ENCODE results near the gene RGS10.
"Not testable (repeated sequence)": the region's sequence is repeated elsewhere in the genome, so short reads cannot be mapped to it uniquely, and the experiment has no call there.

The RGS10 gene

DNA sequence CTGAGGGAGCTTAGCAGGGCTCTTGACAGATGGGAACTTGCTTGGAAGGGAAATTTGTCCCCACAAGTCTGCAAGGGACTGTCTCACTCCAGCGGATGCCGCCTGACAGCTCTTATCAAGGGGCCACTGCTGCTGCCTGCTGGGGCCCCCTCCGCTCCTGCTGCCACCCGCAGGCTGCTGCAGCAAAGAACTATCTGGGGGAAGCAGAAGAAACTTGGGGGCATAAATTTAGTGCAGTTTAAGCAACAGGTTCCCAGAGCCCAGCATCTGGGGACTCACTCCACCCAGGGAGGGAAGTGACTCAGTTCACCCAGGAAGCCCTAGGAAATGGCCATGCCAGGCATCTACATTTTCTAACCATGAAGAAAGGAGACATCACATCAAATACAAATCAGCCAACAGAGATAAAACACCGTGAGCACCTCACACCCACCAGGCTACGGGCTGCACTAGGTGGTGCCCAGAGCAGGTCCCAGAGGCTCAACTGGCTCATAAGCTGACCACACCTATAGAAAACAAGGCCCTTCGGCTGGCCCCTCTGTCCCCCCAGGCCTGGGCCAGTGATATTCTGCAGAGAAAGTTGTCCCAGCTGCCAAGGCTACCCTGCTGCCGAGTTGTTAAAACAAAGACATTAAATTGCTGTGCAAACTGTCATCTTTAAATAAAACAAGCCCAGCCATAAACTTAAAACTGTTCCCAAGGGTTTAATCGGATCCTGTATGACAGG, 3.7 kb downstream of the RGS10 start:
- no peak for DNase-seq

DNA sequence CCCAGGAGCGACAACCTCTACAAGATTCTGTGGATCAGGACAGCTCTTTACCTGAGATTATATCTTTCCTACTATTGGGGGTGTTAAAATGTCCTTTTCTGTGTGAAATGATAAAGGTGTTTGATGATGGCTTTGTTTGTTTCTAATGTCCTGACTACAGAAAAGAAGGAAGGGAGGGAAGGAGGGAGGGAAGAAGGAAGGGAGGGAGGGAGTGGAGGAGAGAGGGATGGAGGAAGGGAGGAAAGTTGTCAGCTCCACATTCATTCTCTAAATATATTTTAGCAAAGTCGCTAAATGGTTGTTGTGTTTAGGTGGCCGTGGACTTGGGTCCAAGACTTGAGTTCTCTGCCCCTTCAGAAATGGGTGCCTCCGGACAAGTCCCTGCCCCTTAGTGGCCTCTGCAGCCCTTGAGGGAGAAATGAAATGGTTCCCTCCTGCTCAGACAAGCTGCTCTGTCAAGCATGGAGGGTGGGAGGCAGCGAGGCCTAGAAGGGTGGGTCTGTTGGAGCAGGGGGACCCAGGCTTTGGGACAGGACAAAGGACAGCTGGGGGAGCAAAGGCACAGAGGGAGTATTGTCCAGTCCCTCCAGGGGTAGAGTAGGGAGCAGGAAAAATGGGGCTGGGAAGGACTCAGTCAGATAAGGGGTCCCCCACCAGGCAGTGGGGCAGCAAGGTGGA, 4.4 kb downstream of the RGS10 start:
- no peak for DNase-seq

DNA sequence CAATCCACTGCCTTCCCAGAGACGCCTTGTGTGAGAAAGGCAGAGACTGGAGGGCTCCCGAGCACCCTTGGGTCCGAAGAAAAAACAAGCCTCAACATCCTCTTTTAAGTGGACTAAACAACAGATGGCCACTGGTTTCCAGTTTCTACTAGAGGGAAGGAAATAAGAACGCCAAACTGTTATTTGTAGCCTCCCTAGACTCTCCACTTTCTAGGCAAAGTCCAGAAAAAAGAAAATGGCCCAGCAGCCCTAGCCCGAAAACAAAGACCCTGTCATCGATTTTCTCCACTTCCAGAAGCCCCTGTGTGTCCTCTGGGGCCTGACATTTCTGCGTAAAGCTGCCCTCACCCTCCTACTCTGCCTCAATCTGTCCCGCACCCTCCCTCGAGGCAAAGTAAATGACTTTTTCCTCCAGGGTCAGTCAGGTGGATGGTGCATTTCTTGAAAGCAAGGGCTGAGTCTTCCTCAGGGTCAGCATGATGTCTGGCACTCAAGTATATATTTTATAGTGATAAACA, 6.0 kb downstream of the RGS10 start:
- no peak for DNase-seq

DNA sequence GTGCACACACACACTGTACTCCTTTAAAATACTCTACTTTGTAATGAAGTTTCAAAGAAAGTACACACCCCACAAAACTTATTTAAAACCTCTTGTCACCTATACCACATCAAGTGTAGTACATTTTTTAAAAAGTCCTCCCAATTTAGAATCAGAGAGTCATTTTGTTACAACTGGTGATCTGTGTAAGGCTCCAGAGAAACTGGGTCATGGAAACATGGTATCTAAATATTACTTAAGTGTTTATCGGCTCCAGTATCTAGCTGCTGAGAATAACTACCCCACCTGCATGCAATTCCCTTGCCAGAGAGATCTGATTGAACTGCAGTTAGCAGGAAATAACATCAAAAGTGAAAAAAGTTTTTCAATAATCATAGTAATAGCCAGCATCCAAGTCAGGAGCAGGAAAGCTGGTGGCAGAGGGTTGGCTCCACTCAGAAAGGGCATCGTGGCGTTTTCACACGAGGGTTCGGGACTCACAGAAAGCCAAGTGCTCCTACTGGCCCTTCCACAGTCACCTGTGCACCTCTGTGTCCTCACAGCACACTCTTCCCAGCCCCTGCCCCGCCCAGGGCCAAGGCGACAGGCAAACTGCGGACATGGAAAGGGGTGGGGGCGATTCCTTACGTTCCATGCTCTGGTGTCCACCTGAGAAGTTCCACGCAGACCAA, 6.5 kb downstream of the RGS10 start:
- no peak for DNase-seq

DNA sequence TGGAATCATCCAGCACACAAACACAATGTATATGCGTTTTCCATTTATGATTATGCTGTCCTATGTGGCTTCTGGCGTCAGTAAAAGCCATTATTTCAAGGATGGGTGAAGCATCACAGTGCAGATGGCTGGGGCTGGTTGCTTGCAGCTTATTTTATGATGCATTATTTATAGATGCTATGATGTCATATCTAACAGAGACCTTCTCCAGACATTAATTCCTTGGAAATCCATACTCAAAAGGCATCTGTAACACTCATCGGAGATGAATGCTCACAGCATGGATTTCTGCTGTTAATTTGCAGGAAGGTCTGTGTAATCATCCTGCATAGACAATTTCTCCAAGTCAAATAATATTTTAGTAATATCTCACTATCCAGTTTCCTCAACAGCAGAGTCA, 7.2 kb downstream of the RGS10 start:
- no peak for DNase-seq

DNA sequence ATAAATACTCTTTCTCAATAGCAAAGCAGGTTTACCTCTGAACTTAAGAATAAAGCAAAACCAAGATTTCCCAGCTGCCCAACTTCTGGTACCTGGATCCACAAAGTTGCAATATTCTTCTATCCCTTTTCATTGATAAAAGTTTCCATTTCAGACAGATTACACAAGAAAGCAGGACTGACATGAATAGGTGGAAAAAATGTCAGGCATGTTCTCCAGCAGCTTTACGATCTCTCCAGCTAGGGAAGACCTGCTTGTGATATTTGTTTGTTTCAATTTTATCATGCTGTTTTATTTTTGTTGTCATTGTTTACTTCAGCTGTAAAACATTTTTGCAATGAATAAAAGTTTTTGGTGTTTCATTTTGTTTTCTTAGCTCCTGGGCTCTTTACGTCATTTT, 9.0 kb downstream of the RGS10 start:
- no peak for DNase-seq

DNA sequence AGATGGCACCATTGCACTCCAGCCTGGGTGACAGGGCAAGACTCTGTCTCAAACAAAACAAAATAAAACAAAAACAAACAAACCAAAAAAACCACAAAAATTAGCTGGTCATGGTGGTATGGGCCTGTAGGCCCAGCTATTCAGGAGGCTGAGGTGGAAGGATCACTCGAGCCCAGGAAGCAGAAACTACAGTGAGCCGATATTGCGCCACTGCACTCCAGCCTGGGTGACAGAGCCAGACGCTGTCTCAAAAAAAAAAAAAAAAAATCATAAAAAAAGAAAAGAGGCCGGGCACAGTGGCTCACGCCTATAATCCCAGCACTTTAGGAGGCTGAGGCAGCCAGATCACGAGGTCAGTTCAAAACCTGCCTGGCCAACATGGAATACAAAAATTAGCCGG, 9.7 kb downstream of the RGS10 start:
- not testable (repeated sequence) for DNase-seq

DNA sequence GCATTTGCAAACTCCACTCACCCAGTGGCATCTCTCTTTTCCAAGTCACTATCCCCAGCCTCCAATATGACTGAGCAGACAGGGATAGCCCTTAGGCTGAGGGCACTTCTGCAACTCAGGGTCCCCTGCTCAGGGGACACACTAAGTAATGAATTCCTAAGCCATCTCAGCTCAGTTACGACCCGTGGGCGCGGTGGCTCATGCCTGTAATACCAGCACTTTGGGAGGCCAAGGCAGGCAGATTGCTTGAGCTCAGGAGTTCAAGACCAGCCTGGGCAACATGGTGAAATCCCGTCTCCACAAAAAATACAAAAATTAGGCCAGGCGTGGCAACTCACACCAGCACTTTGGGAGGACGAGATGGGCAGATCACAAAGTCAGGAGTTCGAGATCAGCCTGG, 10.3 kb downstream of the RGS10 start:
- DNase-seq = not testable (repeated sequence)

DNA sequence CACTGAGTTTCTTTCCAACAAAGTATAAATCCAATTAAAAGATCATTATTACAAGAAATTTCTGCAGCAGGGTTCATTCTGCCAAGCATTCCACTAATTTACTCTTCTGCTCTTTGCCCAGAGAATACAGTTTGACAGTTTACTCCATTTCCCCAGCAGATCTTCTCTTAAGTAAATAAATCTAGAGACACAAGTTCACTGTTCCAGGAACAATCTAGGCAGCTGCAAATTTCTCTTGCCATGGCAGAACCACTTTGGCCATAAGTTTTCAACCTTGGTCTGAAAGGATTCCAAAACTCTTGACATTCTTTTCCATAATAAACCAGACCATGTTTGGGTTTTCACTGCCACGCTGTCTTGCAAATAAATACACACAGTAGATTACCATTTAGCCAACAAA, 11.5 kb downstream of the RGS10 start:
- DNase-seq = no peak

DNA sequence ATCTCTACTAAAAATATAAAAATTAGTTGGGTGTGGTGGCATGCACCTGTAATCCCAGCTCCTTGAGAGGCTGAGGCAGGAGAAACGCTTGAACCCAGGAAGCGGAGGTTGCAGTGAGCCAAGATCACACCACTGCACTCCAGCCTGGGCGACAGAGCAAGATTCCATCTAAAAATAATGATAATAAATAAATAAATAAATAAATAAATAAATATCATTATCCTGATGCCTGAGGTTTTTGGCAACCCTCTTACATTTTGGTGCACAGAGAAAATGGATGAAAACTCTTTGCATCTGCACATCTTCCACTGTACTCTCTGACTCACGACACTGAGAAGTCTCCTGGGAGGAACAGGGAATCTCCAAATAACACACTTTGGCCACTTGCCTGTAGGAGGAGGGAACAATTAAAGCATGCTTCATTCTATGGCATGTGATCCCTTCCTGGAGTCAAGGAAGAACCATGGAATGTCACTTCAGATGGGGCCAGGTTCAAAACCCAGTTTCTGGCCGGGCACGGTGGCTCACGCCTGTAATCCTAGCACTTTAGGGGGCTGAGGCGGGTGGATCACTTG, 13.8 kb downstream of the RGS10 start:
- not testable (repeated sequence) for DNase-seq

DNA sequence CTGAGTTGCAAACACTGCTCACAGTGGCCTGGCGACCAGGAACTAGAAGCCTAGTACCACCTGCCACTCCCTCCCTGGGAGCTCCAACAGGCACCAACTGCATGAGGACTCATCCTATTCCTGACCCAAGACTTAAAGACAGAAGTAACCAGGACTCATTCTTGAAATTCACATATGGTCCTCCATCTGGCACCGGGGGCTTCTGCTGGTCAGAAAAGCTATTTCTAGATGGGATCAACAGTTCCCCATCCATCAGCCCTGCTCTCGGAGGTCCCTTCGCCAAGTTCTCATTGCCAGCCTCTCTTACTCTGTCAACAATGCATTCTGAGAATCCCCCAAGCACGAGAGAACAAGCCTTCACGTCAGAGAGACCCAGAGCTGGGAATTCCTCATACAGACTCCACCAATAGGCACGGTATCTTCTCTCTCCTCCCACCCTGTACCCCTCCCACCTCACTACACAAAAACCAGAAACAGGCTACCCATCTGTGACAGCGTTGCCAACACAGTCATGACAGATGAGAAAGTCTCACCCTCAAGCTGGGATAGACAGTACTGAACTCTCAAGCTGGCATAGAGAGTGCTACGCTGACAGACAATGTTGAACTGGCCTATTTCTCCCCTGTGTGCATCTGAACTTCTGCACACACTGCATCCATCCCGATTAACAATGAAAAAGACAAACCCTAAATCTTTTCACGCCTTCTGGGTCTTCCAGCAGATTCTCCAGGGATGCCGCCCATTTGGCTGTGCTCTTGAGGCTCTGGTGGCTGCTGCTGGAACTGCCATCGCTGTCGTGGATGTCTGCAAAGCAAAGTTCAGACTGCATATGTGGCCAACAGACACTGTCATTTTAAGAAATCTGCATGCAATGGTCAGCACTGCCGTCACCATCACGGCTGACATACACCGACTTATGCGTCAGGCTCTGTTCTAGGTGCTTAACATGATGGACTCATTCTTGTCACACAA, 15.6 kb downstream of the RGS10 start:
- DNase-seq = no peak

DNA sequence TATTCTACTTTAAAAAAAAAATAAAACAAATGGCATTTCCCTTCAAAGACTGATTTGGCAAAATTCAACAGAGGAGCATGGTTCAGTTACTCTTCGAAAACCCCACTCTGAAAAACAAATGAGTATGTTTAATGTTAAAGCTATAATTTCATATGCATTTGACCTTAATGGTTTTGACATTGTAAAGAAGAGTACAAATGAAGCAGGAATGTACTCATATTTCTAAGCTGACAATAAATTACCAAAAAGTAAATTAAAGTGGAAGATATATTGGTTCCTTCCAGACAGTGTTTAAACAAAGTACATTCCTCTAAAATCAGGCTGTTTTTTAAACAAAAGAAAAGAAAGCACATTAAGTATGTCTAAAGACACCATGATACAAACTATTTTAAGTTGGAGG, 16.4 kb downstream of the RGS10 start:
- no peak for DNase-seq

DNA sequence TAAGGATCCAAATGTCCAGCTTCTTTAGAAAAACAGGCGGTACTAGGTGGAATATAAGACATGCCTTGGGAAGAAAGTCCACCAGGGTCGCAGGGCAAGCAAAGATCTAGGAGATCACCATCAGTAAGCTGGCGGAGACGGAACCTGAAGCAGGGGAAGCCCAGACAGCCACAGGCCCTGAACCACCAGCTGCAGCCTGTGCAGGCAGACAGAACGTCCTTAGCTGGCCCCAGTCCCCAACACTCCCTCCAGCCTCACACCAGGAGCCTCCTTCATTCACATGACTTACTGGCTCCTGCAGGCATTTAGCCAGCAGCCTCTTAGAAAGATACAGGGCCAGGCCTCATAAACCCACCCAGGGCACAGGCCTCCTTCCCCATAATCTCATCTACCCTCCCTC, 17.4 kb downstream of the RGS10 start:
- DNase-seq = no peak

DNA sequence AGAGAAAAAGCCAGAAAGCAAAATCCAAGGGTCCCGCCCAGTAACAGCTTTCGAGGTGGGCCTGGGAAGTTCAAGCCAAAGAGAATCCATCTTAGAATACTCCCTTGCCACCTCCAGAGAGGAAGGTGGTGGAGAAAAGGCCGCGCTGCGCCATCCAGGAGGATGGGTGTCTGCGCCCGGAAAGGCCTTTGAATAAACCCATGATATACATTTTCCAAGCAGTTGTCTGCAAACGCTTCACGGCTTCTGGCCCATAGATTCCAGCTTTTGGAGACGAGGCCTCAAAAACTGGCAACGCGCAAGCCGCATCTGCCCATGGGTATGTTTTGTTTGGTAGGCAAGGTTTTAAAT, 17.8 kb downstream of the RGS10 start:
- no peak for DNase-seq

DNA sequence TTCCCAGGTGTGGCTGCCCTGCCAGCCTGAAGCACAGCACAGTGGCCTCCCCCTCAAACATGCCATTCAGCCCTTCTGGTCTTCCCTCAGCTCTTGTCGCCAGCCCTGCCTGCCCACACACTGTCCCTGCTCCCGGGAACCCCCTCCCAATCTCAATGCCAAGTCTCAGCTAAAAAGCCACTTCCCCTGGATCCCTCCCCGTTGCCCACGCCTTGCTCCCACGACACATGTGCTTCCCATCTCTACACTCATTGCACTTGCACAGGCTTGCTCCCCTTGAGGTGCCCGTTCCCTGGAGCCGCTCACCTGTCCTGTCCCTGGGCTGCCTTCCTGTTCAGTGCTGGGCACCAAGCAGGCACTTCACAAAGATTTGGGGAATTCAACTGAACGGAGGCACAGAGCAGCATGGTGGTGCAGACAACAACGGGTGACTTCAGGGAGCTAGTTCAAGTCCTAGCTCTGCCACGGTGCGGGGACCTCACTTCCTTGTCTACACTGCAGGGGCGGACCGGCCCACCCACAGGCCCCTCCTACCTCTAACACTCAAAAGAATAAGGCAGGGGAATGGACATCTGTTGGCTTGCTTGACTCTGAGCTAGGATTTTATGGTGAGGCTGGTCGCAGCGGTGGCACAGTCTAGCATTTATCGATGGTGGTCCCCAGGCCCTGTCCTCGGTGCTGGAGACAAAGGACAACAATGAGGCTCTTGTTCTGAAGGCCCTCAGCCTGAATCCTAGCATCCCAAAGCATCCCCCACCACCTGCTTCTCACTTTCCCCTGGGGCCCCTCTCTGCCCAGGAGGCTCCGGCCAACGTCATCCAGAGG, 18.4 kb downstream of the RGS10 start:
- no peak for DNase-seq

DNA sequence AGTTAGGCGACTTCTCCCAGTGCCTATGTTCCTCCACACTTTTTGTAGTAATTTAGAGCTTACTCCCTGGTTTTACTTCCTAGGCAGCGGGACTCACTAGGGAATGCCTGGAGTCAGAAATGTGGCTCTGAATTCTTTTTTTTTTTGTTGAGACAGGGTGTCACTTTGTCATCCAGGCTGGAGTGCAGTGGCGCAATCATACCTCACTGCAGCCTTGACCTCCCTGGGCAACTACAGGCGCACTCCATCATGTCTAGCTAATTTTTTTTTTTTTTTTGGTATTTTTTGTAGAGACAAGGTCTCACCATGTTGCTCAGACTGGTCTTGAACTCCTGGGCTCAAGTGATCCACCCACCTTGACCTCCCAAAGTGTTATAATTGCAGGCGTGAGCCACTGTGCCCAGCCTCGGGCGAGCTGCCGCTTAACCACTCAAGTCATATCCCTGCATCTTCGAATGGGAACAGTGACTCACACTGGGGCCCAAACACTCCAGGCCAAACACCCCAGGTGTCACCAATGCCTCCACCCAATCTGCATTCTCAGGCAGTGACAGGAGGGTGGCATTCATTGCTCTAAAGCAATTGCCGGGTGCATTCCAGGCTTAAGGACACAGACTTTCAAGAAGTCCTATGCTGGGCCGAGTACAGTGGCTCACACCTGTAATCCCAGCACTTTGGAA, 19.6 kb downstream of the RGS10 start:
- no peak for DNase-seq

DNA sequence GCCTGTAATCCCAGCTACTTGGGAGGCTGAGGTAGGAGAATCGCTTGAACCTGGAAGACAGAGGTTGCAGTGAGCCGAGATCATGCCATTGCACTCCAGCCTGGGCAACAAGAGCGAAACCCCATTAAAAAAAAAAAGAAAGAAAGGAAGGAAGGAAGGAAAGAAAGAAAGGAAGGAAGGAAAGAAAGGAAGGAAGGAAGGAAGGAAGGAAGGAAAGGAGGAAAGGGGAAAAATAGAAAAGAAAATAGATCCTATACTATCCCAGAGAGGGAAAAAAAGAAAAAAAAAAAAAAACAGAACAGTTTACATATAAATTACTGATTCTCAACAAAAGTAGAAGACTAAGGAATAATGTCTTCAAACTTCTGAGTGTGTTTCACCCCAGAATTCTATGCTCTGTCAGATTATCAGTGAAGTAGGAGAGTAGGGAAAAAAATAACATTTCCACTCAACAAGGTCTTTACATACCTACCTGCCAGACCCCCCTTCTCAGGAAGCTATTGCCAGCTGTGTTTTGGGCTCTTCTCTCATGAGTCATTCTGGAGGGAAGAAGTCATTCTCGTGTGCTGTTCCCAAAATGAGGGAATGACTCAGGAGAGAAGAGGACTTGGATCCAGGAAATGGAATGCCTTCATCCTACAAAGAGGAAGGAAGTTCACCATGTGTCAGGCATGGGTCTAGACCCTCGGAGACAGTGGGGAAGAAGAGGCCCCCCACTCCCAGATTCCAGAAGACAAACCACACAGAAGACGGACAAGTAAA, 20.9 kb downstream of the RGS10 start:
- no peak for DNase-seq

DNA sequence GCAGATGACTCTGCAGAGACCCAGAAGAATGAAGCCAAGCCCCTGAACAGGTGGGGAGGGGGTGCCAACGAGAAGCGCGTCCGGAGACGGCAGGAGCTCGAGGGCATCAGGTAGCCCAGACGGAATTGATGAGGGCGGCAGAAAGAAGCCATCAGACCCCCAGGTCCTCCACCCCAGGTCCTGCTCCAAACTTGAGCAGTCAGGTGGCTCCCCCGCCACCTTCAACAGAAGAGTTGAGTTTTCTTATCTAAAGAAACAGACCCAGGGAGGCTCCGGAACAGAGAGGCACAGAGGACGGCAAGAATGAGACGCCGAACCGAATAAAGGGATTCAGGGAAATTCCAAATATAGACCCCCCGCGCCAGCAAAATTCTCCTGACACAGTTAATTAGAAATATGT, 22.2 kb downstream of the RGS10 start:
- DNase-seq = no peak

DNA sequence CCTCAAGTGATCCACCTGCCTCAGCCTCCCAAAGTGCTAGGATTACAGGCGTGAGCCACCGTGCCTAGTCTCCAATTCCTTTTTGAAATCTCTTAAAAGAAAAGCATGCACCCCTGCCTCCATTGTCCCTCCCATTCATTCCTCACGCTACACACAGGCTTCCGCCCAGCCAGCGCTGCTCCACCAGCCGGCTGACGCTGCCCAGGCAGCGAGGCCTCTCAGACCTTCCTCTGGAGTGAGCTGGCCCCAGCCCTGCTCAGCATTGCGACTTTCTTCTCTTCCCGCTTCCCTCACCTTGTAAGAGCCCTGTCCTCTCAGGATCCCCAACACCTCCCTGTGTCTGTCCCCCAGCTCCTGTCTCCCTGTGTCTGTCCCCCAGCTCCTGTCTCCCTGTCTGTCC, 23.6 kb downstream of the RGS10 start:
- no peak for DNase-seq

DNA sequence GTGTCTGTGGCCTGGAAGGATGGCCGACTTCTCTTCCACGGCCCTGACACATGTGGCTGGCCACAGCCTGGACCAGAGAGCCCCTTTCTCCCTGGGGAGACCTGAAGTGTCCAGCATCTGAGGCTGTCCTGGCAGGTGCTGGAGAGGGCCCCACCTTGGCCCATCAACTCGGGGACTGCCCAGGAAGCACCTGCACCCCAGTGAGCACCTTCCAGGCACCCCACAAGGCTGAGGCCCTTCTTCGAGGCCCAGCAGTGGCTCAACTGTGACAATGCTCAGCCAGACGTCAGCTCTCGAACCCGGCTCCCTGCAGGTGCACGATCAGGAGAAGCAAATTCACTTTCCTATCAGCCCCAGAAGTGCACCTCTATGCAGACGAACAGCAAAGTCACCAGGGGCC, 24.3 kb downstream of the RGS10 start:
- no peak for DNase-seq
